H54 (cell line): ENCODE results near the gene CDH23.
A peak's percentile ranks its signal among the peaks of the same experiment; 100 is the strongest.

Experiments
- DNase-seq: peaks from one replicate; pipeline ENCODE4 v3.0.0; 2011; ENCODE audit warnings: low spot score, mixed read lengths; ENCODE audit not compliant: insufficient read length
- FAIRE-seq: peaks from 3 replicates; lab custom pipeline; 2011; peaks lifted over from hg19 to GRCh38; lab: Jason Lieb, UNC
- POLR2A ChIP-seq: IDR thresholded peaks from 2 replicates; pipeline ENCODE4 v1.6.1; 2011; ENCODE audit warnings: low read depth, mild to moderate bottlenecking, low read length

Gene CDH23

GRCh38 chr10:71801361-71801760, 404.6 kb downstream of the CDH23 start:
- no peak for FAIRE-seq
- DNase-seq: no peak
- TF ChIP-seq POLR2A: no peak

GRCh38 chr10:71802235-71802634, 405.5 kb downstream of the CDH23 start:
- no peak for TF ChIP-seq POLR2A
- FAIRE-seq: no peak
- no peak for DNase-seq

GRCh38 chr10:71802715-71803488, 406.2 kb downstream of the CDH23 start:
- no peak for FAIRE-seq
- no peak for TF ChIP-seq POLR2A
- DNase-seq: no peak

GRCh38 chr10:71804077-71804476, 407.4 kb downstream of the CDH23 start:
- TF ChIP-seq POLR2A: no peak
- FAIRE-seq: no peak
- DNase-seq: no peak

- DNase-seq: no peak
- no peak for FAIRE-seq
- TF ChIP-seq POLR2A: no peak
These were observed 409.3 kb downstream of the CDH23 start for GRCh38 chr10:71805776-71806703.

GRCh38 chr10:71806704-71807556, 410.2 kb downstream of the CDH23 start:
- FAIRE-seq (no peak), DNase-seq (no peak)
- no peak for TF ChIP-seq POLR2A

- no peak for TF ChIP-seq POLR2A
- DNase-seq (no peak), FAIRE-seq (no peak)
These were observed 411.1 kb downstream of the CDH23 start for GRCh38 chr10:71807557-71808510.

- DNase-seq (no peak), FAIRE-seq (no peak)
- TF ChIP-seq POLR2A: no peak
These were observed 412.9 kb downstream of the CDH23 start for GRCh38 chr10:71809628-71810027.

- no peak for TF ChIP-seq POLR2A
- no peak for FAIRE-seq
- DNase-seq: no peak
These were observed 413.5 kb downstream of the CDH23 start for GRCh38 chr10:71810048-71810750.

GRCh38 chr10:71811351-71811750, 414.6 kb downstream of the CDH23 start:
- DNase-seq (no peak), FAIRE-seq (no peak)
- no peak for TF ChIP-seq POLR2A

- FAIRE-seq: no peak
- peak; percentile 82 for DNase-seq
- TF ChIP-seq POLR2A: no peak
These were observed 415.5 kb downstream of the CDH23 start for GRCh38 chr10:71812016-71812912.
